Measurements from ENCODE around the gene SLC25A45.

GRCh38 chr11:65401803-65402248 is 19.4 kb upstream of the SLC25A45 start:
- TF ChIP-seq POLR2A (IDR thresholded peaks at IDR 0.05) (no peak), CTCF (IDR thresholded peaks at IDR 0.05 in 4 of 5, conservative IDR thresholded peaks at IDR 0.05 in 1 of 5) (no peak)
